Transverse colon (tissue), 3 donors: ENCODE results near the gene FEV.

Experiments used
- POLR2A ChIP-seq: fragments of 450-650 bp; IDR thresholded peaks from one replicate; pipeline ENCODE4 v1.6.1; 2016; ENCODE audit warnings: antibody characterized with exemption, mild to moderate bottlenecking, moderate library complexity
- TF ChIP-seq, protein P1 (sequence below), 5 experiments: fragments of 200-600 bp in 3 of 5; fragments of 450-650 bp in 2 of 5; sonication (generic) in 3 of 5; IDR thresholded peaks; 1 replicate in 2 of 5; 2 replicates in 3 of 5; pipeline ENCODE4 v1.5.1; 2016 to 2017; ENCODE audit warnings: antibody characterized with exemption in 5 of 5, inconsistent platforms in 3 of 5, mild to moderate bottlenecking in 2 of 5, moderate library complexity in 1 of 5

DNA sequence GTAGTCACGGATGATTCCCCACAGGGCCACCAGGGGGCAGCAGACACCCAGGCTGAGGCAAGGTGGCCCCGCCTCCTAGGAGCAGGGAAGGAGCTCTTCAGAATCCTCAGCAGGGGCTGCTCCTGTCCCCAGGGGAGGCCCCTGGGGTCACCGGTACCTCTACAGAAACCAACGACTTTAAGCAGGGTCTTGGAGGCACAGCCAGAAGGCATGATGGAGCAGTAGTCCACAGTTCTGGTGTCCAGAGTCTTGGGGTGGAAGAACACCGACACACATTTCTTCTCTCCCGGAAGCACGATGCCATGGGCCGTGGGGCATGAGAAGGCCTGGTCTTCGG lies 44.8 kb upstream of the FEV start:
- TF ChIP-seq, protein P1, sequence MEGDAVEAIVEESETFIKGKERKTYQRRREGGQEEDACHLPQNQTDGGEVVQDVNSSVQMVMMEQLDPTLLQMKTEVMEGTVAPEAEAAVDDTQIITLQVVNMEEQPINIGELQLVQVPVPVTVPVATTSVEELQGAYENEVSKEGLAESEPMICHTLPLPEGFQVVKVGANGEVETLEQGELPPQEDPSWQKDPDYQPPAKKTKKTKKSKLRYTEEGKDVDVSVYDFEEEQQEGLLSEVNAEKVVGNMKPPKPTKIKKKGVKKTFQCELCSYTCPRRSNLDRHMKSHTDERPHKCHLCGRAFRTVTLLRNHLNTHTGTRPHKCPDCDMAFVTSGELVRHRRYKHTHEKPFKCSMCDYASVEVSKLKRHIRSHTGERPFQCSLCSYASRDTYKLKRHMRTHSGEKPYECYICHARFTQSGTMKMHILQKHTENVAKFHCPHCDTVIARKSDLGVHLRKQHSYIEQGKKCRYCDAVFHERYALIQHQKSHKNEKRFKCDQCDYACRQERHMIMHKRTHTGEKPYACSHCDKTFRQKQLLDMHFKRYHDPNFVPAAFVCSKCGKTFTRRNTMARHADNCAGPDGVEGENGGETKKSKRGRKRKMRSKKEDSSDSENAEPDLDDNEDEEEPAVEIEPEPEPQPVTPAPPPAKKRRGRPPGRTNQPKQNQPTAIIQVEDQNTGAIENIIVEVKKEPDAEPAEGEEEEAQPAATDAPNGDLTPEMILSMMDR (IDR thresholded peaks at IDR 0.05), result peak; percentile 88 to 98 (median 95)
- no peak for TF ChIP-seq POLR2A
